K562 (cell line): ENCODE results near the gene UBE2I. TPM values are rescaled to one million over a fixed set of nuclear protein-coding genes. Genes with fewer than 3 reads are reported as not detected.

Experiments
- BACH1 ChIP-seq: fragments of 200-800 bp; sonication (Bioruptor generic); IDR thresholded peaks from 2 replicates; pipeline ENCODE4 v1.6.1; 2016; ENCODE audit warnings: missing genetic modification characterization, missing compliant biosample characterization
- CHD1 ChIP-seq: fragments of 200-600 bp; sonication (generic); IDR thresholded peaks from one replicate; pipeline ENCODE4 v1.6.1; 2012; ENCODE audit warnings: mild to moderate bottlenecking, moderate library complexity, low read length, inconsistent platforms
- CREB1 ChIP-seq, 2 experiments: sonication (generic) in 1 of 2; formaldehyde crosslinking in 1 of 2; IDR thresholded peaks; 2 replicates each; pipeline versions ENCODE4 v1.6.1 to v1.8.0; 2012 to 2022; ENCODE audit warnings: inconsistent platforms in 1 of 2, mild to moderate bottlenecking in 1 of 2, missing genetic modification reagents in 1 of 2, moderate library complexity in 1 of 2
- CTCF ChIP-seq, 3 experiments: IDR thresholded peaks in 2 of 3; conservative IDR thresholded peaks in 1 of 3; 2 replicates each; pipeline ENCODE4 v1.5.1; 2011 to 2012; ENCODE audit warnings: low read length in 3 of 3, mild to moderate bottlenecking in 3 of 3, control low read depth in 2 of 3, improper control_type of control experiment in 1 of 3, inconsistent platforms in 1 of 3, low read depth in 1 of 3, mixed read lengths in 1 of 3, moderate library complexity in 1 of 3; ENCODE audit not compliant: insufficient read depth in 2 of 3
- DDX20 ChIP-seq: fragments of 450-650 bp; IDR thresholded peaks from 2 replicates; pipeline ENCODE4 v1.6.1; 2016; ENCODE audit warnings: missing genetic modification characterization, low read depth, mild to moderate bottlenecking, missing compliant biosample characterization, moderate library complexity
- E2F8 ChIP-seq: fragments of 450-650 bp; IDR thresholded peaks from 2 replicates; pipeline ENCODE4 v1.7.1; 2018; ENCODE audit warnings: mild to moderate bottlenecking, low read depth; ENCODE audit not compliant: partially characterized antibody
- HCFC1 ChIP-seq: IDR thresholded peaks from 2 replicates; pipeline ENCODE4 v1.6.1; 2012; ENCODE audit warnings: low read depth, low read length, improper control_type of control experiment
- HOXB6 ChIP-seq: fragments of 250-450 bp; sonication (Bioruptor Pico); IDR thresholded peaks from 2 replicates; pipeline ENCODE4 v1.5.1; 2022; ENCODE audit warnings: mild to moderate bottlenecking, borderline replicate concordance
- KLF16 ChIP-seq: IDR thresholded peaks from 2 replicates; pipeline ENCODE4 v1.6.1; 2016; ENCODE audit warnings: antibody characterized with exemption
- L3MBTL2 ChIP-seq: fragments of 450-650 bp; IDR thresholded peaks from 2 replicates; pipeline ENCODE4 v1.6.1; 2016; ENCODE audit warnings: mild to moderate bottlenecking, moderate library complexity
- MAX ChIP-seq: sonication (generic); formaldehyde crosslinking; IDR thresholded peaks from 2 replicates; pipeline ENCODE4 v1.9.0; 2022; ENCODE audit warnings: mild to moderate bottlenecking, missing genetic modification reagents
- MAZ ChIP-seq, 2 experiments: fragments of 450-650 bp in 1 of 2; sonication (generic) in 1 of 2; formaldehyde crosslinking; IDR thresholded peaks in 1 of 2; conservative IDR thresholded peaks in 1 of 2; 2 replicates each; pipeline versions ENCODE4 v1.4.0 to v1.5.0; 2020; ENCODE audit warnings: mild to moderate bottlenecking in 1 of 2, missing genetic modification reagents in 1 of 2
- NONO ChIP-seq, 2 experiments: fragments of 200-400 bp in 1 of 2; fragments of 450-650 bp in 1 of 2; formaldehyde crosslinking in 1 of 2; IDR thresholded peaks; 2 replicates each; pipeline ENCODE4 v1.6.1; 2017; ENCODE audit warnings: low read depth in 2 of 2, mild to moderate bottlenecking in 2 of 2, moderate library complexity in 2 of 2, low read length in 1 of 2
- NR1H2 ChIP-seq: sonication (generic); formaldehyde crosslinking; IDR thresholded peaks from 2 replicates; pipeline ENCODE4 v1.4.0; 2020; ENCODE audit warnings: mild to moderate bottlenecking, missing genetic modification reagents
- SRSF3 ChIP-seq: fragments of 200-400 bp; formaldehyde crosslinking; IDR thresholded peaks from 2 replicates; pipeline ENCODE4 v1.6.1; 2016; ENCODE audit warnings: mild to moderate bottlenecking, low read length, moderate library complexity; ENCODE audit not compliant: insufficient read depth
- ZBTB9 ChIP-seq: fragments of 450-650 bp; formaldehyde crosslinking; IDR thresholded peaks from 2 replicates; pipeline ENCODE4 v1.4.0; 2020; ENCODE audit warnings: mild to moderate bottlenecking, moderate library complexity
- ZNF124 ChIP-seq: sonication (generic); formaldehyde crosslinking; IDR thresholded peaks from 2 replicates; pipeline ENCODE4 v1.8.1; 2022; ENCODE audit warnings: missing genetic modification reagents
- ZNF24 ChIP-seq: fragments of 450-650 bp; IDR thresholded peaks from 2 replicates; pipeline ENCODE4 v1.6.1; 2016
- ZNF263 ChIP-seq: sonication (generic); formaldehyde crosslinking; IDR thresholded peaks from 2 replicates; pipeline ENCODE4 v1.8.0; 2022; ENCODE audit warnings: mild to moderate bottlenecking, missing genetic modification reagents, borderline replicate concordance
- ZNF79 ChIP-seq: fragments of 250-450 bp; sonication (Bioruptor Pico); IDR thresholded peaks from 2 replicates; pipeline ENCODE4 v1.4.0; 2020; ENCODE audit warnings: low read depth, mild to moderate bottlenecking, moderate library complexity
- polyA plus RNA-seq, 8 experiments: library from polyadenylated mRNA; depleted of rRNA in 4 of 8; stranded (reverse) in 5 of 8; unstranded in 3 of 8; fragments of >200 nt; fragmentation: Nextera tagmentation in 2 of 8; fragmentation: Illumina TruSeq in 1 of 8; extraction: Ambion mirVana in 2 of 8; extraction: Trizol in 1 of 8; gene quantifications; 2 replicates each; pipeline versions ENCODE4 v1.2.1 to v1.2.3, GENCODE V29; 2011 to 2014; ENCODE audit warnings: inconsistent platforms in 1 of 8, missing spikeins in 1 of 8
- total RNA-seq, 7 experiments: library from RNA; depleted of rRNA in 6 of 7; stranded (reverse); fragments of >200 nt in 6 of 7; fragmentation: Illumina TruSeq in 2 of 7; extraction: Trizol in 2 of 7; gene quantifications; 2 replicates each; pipeline versions ENCODE4 v1.2.1 to v1.2.3, GENCODE V29; 2011 to 2021; ENCODE audit warnings: low replicate concordance in 1 of 7

Gene UBE2I
- total and polyA plus RNA-seq, 9 of the 15 experiments (the other 6 are each of a cell fraction or from before 2014, with no cell fraction given): 36.6 to 254 (median 104) TPM

GRCh38 chr16:1300664-1301476, 8.6 kb upstream of the UBE2I start (continued):
- TF ChIP-seq SRSF3: no peak
- no peak for TF ChIP-seq HOXB6
- peak; percentile 27; the same call in 1 of the 2 replicates for TF ChIP-seq L3MBTL2
- no peak for TF ChIP-seq ZNF79 (CRISPR knock-in tag)
- no peak for TF ChIP-seq ZNF263
- TF ChIP-seq MAX (CRISPR knock-in tag): peak; percentile 13; the same call in 1 of the 2 replicates
- no peak for TF ChIP-seq CREB1 (IDR thresholded peaks at IDR 0.05)
- peak; percentile 41; the same call in 1 of the 2 replicates for TF ChIP-seq CREB1 (CRISPR knock-in tag; IDR thresholded peaks at IDR 0.05)
- TF ChIP-seq E2F8: no peak
- peak; percentile 84 to 92 (median 89) for TF ChIP-seq CTCF (IDR thresholded peaks at IDR 0.05 in 2 of 3, conservative IDR thresholded peaks at IDR 0.05 in 1 of 3; ENCODE audit: insufficient read depth in 2 of 3, low read depth in 1 of 3, low read length in 3 of 3)
- TF ChIP-seq NR1H2 (CRISPR knock-in tag): no peak
- 0 out of 4 replicates have a peak, but pooled peaks of 1 of the 2 experiments have one; percentile 53 for TF ChIP-seq NONO (IDR thresholded peaks at IDR 0.05; ENCODE audit: low read depth in 2 of 2, low read length in 1 of 2)
- no peak for TF ChIP-seq HCFC1
- TF ChIP-seq MAZ (CRISPR knock-in tag; conservative IDR thresholded peaks at IDR 0.05 in 1 of 2, IDR thresholded peaks at IDR 0.05 in 1 of 2): peak; percentile 28 to 62; a peak in 2 of 4 replicates
- TF ChIP-seq ZNF124 (CRISPR knock-in tag): no peak
- TF ChIP-seq ZNF24: peak; percentile 89
- no peak for TF ChIP-seq DDX20 (tag)
- TF ChIP-seq ZBTB9 (CRISPR knock-in tag): 0 out of 2 replicates have a peak, but pooled peaks have one; percentile 36
- no peak for TF ChIP-seq BACH1 (tag)
- TF ChIP-seq KLF16: 0 out of 2 replicates have a peak, but pooled peaks have one; percentile 15
- TF ChIP-seq CHD1: no peak
